ENCODE measurements around the gene RND2. TPM values are rescaled to one million over a fixed set of nuclear protein-coding genes. Genes with fewer than 3 reads are reported as not detected.
"Not testable (repeated sequence)": the region's sequence is repeated elsewhere in the genome, so short reads cannot be mapped to it uniquely, and the experiment has no call there.

The RND2 gene
- total RNA-seq, 1 donor from 2014 or later: 3.6 TPM

GRCh38 chr17:43025766-43026537, 921 bp downstream of the RND2 start:
- ATAC-seq: no peak

GRCh38 chr17:43026595-43026994, 1.6 kb downstream of the RND2 start:
- no peak for DNase-seq (ENCODE audit: low spot score)
- ATAC-seq: no peak

More at GRCh38 chr17:43025766-43026537, 921 bp downstream of the RND2 start:
- no peak for DNase-seq (ENCODE audit: low spot score)

- ATAC-seq (no peak), DNase-seq (ENCODE audit: low spot score) (no peak)
These were observed 2.3 kb downstream of the RND2 start for GRCh38 chr17:43027091-43028032.

- no peak for ATAC-seq
- DNase-seq (ENCODE audit: low spot score): no peak
These were observed 3.3 kb downstream of the RND2 start for GRCh38 chr17:43028221-43028861.

- ATAC-seq: peak; percentile 34
- DNase-seq (ENCODE audit: low spot score): no peak
These were observed 5.2 kb downstream of the RND2 start for GRCh38 chr17:43030137-43030767.

GRCh38 chr17:43031666-43032065, 6.6 kb downstream of the RND2 start:
- ATAC-seq (no peak), DNase-seq (ENCODE audit: low spot score) (no peak)

- DNase-seq (ENCODE audit: low spot score) (no peak), ATAC-seq (no peak)
These were observed 9.2 kb downstream of the RND2 start for GRCh38 chr17:43033948-43034881.

GRCh38 chr17:43034894-43035293, 9.9 kb downstream of the RND2 start:
- ATAC-seq: no peak

GRCh38 chr17:43039646-43040045, 14.6 kb downstream of the RND2 start:
- ATAC-seq: no peak
- DNase-seq (ENCODE audit: low spot score): no peak

More at GRCh38 chr17:43034894-43035293, 9.9 kb downstream of the RND2 start:
- DNase-seq (ENCODE audit: low spot score): no peak

- ATAC-seq: peak; percentile 93
These were observed 15.6 kb downstream of the RND2 start for GRCh38 chr17:43040655-43041054.

GRCh38 chr17:43042025-43042628, 17.1 kb downstream of the RND2 start:
- ATAC-seq (no peak), DNase-seq (ENCODE audit: low spot score) (no peak)

More at GRCh38 chr17:43040655-43041054, 15.6 kb downstream of the RND2 start:
- peak; percentile 75 for DNase-seq (ENCODE audit: low spot score)

GRCh38 chr17:43043307-43043706, 18.3 kb downstream of the RND2 start:
- no peak for DNase-seq (ENCODE audit: low spot score)
- ATAC-seq: no peak

- ATAC-seq (no peak), DNase-seq (ENCODE audit: low spot score) (no peak)
These were observed 19.0 kb downstream of the RND2 start for GRCh38 chr17:43044024-43044423.

GRCh38 chr17:43051969-43052368, 26.9 kb downstream of the RND2 start:
- no peak for DNase-seq (ENCODE audit: low spot score)
- no peak for ATAC-seq

- ATAC-seq; DNase-seq (ENCODE audit: low spot score): not testable (repeated sequence)
These were observed 28.0 kb downstream of the RND2 start for GRCh38 chr17:43053008-43053407.

GRCh38 chr17:43056051-43056450, 31.0 kb downstream of the RND2 start:
- no peak for DNase-seq (ENCODE audit: low spot score)
- ATAC-seq: no peak

- ATAC-seq: no peak
- no peak for DNase-seq (ENCODE audit: low spot score)
These were observed 38.1 kb downstream of the RND2 start for GRCh38 chr17:43062984-43063638.

- peak; percentile 80 for DNase-seq (ENCODE audit: low spot score)
- peak; percentile 80 for ATAC-seq
These were observed 43.7 kb downstream of the RND2 start for GRCh38 chr17:43068570-43069367.

Data from left lobe of liver (tissue), 2 donors.